GM12878 (cell line): ENCODE measurements around the gene MEIKIN. TPM values are rescaled to one million over a fixed set of nuclear protein-coding genes. Genes with fewer than 3 reads are reported as not detected.

Source experiments
- ATAC-seq: fragments of 200-7000 bp; cut with Tn5 transposase; 3 replicates; pipeline ENCODE4 v1.9.1; 2020; ENCODE audit warnings: mild to moderate bottlenecking, moderate library complexity
- BruUV-seq: library from RNA; stranded (reverse); fragments of 400-500 nt; replicated peaks from 2 replicates; lab custom pipeline; 2021; lab: Mats Ljungman, UMichigan
- CTCF ChIA-PET: fragments of 300-600 bp; sonication (Branson Sonifier 250); formaldehyde crosslinking; extraction: SDS; loops from one replicate; lab custom pipeline; 2021; ENCODE audit warnings: inconsistent platforms; lab: Yijun Ruan, JAX
- POLR2A ChIA-PET: fragments of 350-600 bp; formaldehyde crosslinking; extraction: SDS; loops from one replicate; lab custom pipeline; 2021; ENCODE audit warnings: inconsistent platforms; lab: Charles Lee
- RAD21 ChIA-PET: fragments of 300-600 bp; sonication (Branson Sonifier 250); formaldehyde crosslinking; loops from one replicate; lab custom pipeline; 2023; ENCODE audit warnings: antibody characterized with exemption; ENCODE audit not compliant: unreplicated experiment; lab: Charles Lee
- SMC1A ChIA-PET: fragments of 300-600 bp; sonication (Branson Sonifier 250); formaldehyde crosslinking; loops from one replicate; lab custom pipeline; 2023; ENCODE audit not compliant: unreplicated experiment, uncharacterized antibody; lab: Charles Lee
- DNase-seq: peaks from one replicate; pipeline ENCODE4 v3.0.0-alpha.2; 2011; ENCODE audit warnings: low read depth, low spot score
- FAIRE-seq: peaks from 3 replicates; lab custom pipeline; 2011; peaks lifted over from hg19 to GRCh38; lab: Jason Lieb, UNC
- H2AFZ ChIP-seq: 2 replicates; pipeline ENCODE4 v1.6.0; 2011; ENCODE audit warnings: low read depth, low read length, control low read depth; ENCODE audit not compliant: control insufficient read depth
- H3K27ac ChIP-seq: 2 replicates; pipeline ENCODE4 v1.5.1; 2011; ENCODE audit warnings: control low read depth; ENCODE audit not compliant: control insufficient read depth, insufficient read depth
- H3K27me3 ChIP-seq, 2 experiments: replicated peaks in 1 of 2; 2 replicates each; pipeline versions ENCODE4 v1.6.0 to v1.6.1; 2011; ENCODE audit warnings: low read length in 1 of 2; ENCODE audit not compliant: control insufficient read depth in 2 of 2, insufficient read depth in 2 of 2
- H3K36me3 ChIP-seq, 2 experiments: 2 replicates each; pipeline ENCODE4 v1.5.1; 2011; ENCODE audit warnings: low read length in 1 of 2; ENCODE audit not compliant: control insufficient read depth in 2 of 2, insufficient read depth in 2 of 2
- H3K4me1 ChIP-seq: 2 replicates; pipeline ENCODE4 v1.6.1; 2011; ENCODE audit warnings: mild to moderate bottlenecking, low read length, moderate library complexity, mixed read lengths; ENCODE audit not compliant: control insufficient read depth, insufficient read depth
- H3K4me2 ChIP-seq: 2 replicates; pipeline ENCODE4 v1.6.0; 2011; ENCODE audit warnings: control low read depth; ENCODE audit not compliant: control insufficient read depth, insufficient read depth
- H3K4me3 ChIP-seq: fragments of 200-600 bp; sonication (generic); 2 replicates; pipeline ENCODE4 v1.5.1; 2016
- H3K79me2 ChIP-seq: 2 replicates; pipeline ENCODE4 v1.6.0; 2011; ENCODE audit warnings: low read length; ENCODE audit not compliant: control insufficient read depth, insufficient read depth
- H3K9ac ChIP-seq: 2 replicates; pipeline ENCODE4 v1.8.0; 2011; ENCODE audit warnings: low read length, control low read depth, mixed read lengths; ENCODE audit not compliant: control insufficient read depth, insufficient read depth
- H3K9me3 ChIP-seq: replicated peaks from 3 replicates; pipeline ENCODE4 v1.5.1; 2011; ENCODE audit warnings: mild to moderate bottlenecking, low read length; ENCODE audit not compliant: control insufficient read depth, insufficient read depth
- H4K20me1 ChIP-seq: 2 replicates; pipeline ENCODE4 v1.6.0; 2011; ENCODE audit not compliant: control insufficient read depth, insufficient read depth
- ATF7 ChIP-seq: fragments of 450-650 bp; IDR thresholded peaks from 2 replicates; pipeline ENCODE4 v1.6.1; 2016; ENCODE audit warnings: low read depth, mild to moderate bottlenecking
- CBX3 ChIP-seq: fragments of 200-600 bp; sonication (generic); IDR thresholded peaks from 2 replicates; pipeline ENCODE4 v1.6.1; 2016; ENCODE audit warnings: low read depth, borderline replicate concordance
- PKNOX1 ChIP-seq: fragments of 450-650 bp; IDR thresholded peaks from 2 replicates; pipeline ENCODE4 v1.6.1; 2016; ENCODE audit warnings: mild to moderate bottlenecking
- PML ChIP-seq: IDR thresholded peaks from 2 replicates; pipeline ENCODE4 v1.6.1; 2012; ENCODE audit warnings: low read length, inconsistent platforms
- RBBP5 ChIP-seq: fragments of 200-600 bp; sonication (generic); conservative IDR thresholded peaks from 2 replicates; pipeline ENCODE4 v1.6.1; 2016
- STAT3 ChIP-seq: IDR thresholded peaks from 2 replicates; pipeline ENCODE4 v1.6.1; 2011; ENCODE audit warnings: low read depth, low read length, improper control_type of control experiment
- WGBS: methylation state at CpG from one replicate; pipeline ENCODE4 v1.1.6; 2016; ENCODE audit warnings: low lambda C conversion rate; ENCODE audit not compliant: insufficient replicate concordance, insufficient coverage; ENCODE audit errors: missing lambda C conversion rate; 5-methylcytosine and 5-hydroxymethylcytosine counted together
- in situ Hi-C: fragments of 300-500 bp; cut with MboI; formaldehyde crosslinking; loops from 9 replicates; pipeline ENCODE4 v1.14.3; 2018; ENCODE audit warnings: mixed read lengths
- intact Hi-C: fragments of 100-400 bp; cut with micrococcal nuclease; formaldehyde crosslinking; loops from one replicate; pipeline ENCODE4 v1.14.2; 2022; ENCODE audit not compliant: unreplicated experiment
- polyA plus RNA-seq, 11 experiments: library from polyadenylated mRNA; depleted of rRNA in 4 of 11; unstranded in 6 of 11; stranded (reverse) in 5 of 11; fragments of >200 nt; fragmentation: Nextera tagmentation in 4 of 11; fragmentation: Illumina TruSeq in 1 of 11; extraction: Ambion mirVana in 4 of 11; extraction: Trizol in 1 of 11; gene quantifications; 1 replicate in 1 of 11; 2 replicates in 10 of 11; pipeline versions ENCODE4 v1.2.1 to v1.2.3, GENCODE V29; 2011 to 2016; ENCODE audit warnings: inconsistent platforms in 2 of 11, missing spikeins in 2 of 11, low read depth in 1 of 11
- total RNA-seq, 4 experiments: library from RNA; depleted of rRNA in 3 of 4; stranded (reverse); fragments of >200 nt in 3 of 4; fragmentation: Illumina TruSeq in 1 of 4; extraction: Trizol in 1 of 4; gene quantifications; 2 replicates each; pipeline versions ENCODE4 v1.2.1 to v1.2.3, GENCODE V29; 2013 to 2021

MEIKIN gene
- total and polyA plus RNA-seq, 10 of the 15 experiments (the other 5 are each of a cell fraction or from before 2014, with no cell fraction given), result not detected

GRCh38 chr5:131771692-131772091 is 173.8 kb downstream of the MEIKIN start (continued):
- TF ChIP-seq PKNOX1 (no peak), CBX3 (no peak)

- Histone ChIP-seq H3K9ac (no peak overlapping the region), H3K4me2 (no peak overlapping the region), H4K20me1 (no peaks in the 10 kb centered on the region), H3K9me3 (no peaks in the 10 kb centered on the region; the same call in 1 of the 3 replicates)
- POLR2A ChIA-PET, result interaction anchor here (0.6 kb wide), 1 partner anchor 52 kb away, joined by 5 read pairs; no protein-coding TSS in a partner anchor
- CTCF ChIA-PET, result no interaction called here
- RAD21 ChIA-PET, result no interaction called here
- FAIRE-seq, result no peak
- TF ChIP-seq CBX3 (no peak), PML (no peak)
- TF ChIP-seq, all 136 proteins: peak for 0
- WGBS, result 100% methylated on average over 1 of the region's 1 CpG
- SMC1A ChIA-PET, result interaction anchor here (0.6 kb wide), 1 partner anchor 201 kb away, joined by 3 read pairs; no protein-coding TSS in a partner anchor
- Histone ChIP-seq H3K79me2 (peaks cover 20% of the 10 kb centered on the region), H3K4me3 (no peak overlapping the region), H3K27me3 (no peaks in the 10 kb centered on the region), H2AFZ (no peak overlapping the region), H3K4me1 (no peaks in the 10 kb centered on the region), H3K36me3 (no peaks in the 10 kb centered on the region), H3K27ac (no peak overlapping the region)
- intact Hi-C loops, result no loop called here
- BruUV-seq, result no TSS peak
- no peak; the same call in 2 of the 3 replicates for ATAC-seq
- no peak for DNase-seq
- in situ Hi-C loops, result no loop called here
Observed at GRCh38 chr5:131769961-131770360, 175.5 kb downstream of the MEIKIN start.

GRCh38 chr5:131769336-131769735 is 176.1 kb downstream of the MEIKIN start:
- CTCF ChIA-PET, result no interaction called here
- POLR2A ChIA-PET, result no interaction called here
- H3K27ac ChIP-seq, result no peak overlapping the region
- RAD21 ChIA-PET, result no interaction called here
- H3K79me2 ChIP-seq, result peaks cover 19% of the 10 kb centered on the region
- DNase-seq (no peak), FAIRE-seq (no peak), ATAC-seq (no peak)
- TF ChIP-seq STAT3 (no peak), RBBP5 (no peak), ATF7 (no peak)
- WGBS, result 100% methylated on average over 1 of the region's 1 CpG
- SMC1A ChIA-PET, result interaction anchor here (1.1 kb wide), 2 partner anchors 19 to 319 kb away, joined by 3 to 4 read pairs; no protein-coding TSS in a partner anchor
- H3K4me1 ChIP-seq, result no peaks in the 10 kb centered on the region
- no peaks in the 10 kb centered on the region; a peak in 1 of 4 replicates for H3K36me3 ChIP-seq
- in situ Hi-C loops (no loop called here), intact Hi-C loops (no loop called here)
- no peaks in the 10 kb centered on the region for H4K20me1 ChIP-seq
- no peak overlapping the region for H3K4me3 ChIP-seq
- no TSS peak for BruUV-seq
- H3K27me3 ChIP-seq, result no peaks in the 10 kb centered on the region
- H3K4me2 ChIP-seq, result no peak overlapping the region
- H3K9ac ChIP-seq, result no peak overlapping the region
- peaks cover 1% of the 10 kb centered on the region; the same call in 2 of the 3 replicates for H3K9me3 ChIP-seq
- H2AFZ ChIP-seq, result no peak overlapping the region
